NCI-H146 treated with DMSO at 0.1 percent for 48 hours (cell line): ENCODE data around the gene ADORA1.
A peak's percentile ranks its signal among the peaks of the same experiment; 100 is the strongest.

Experiments
- DNase-seq: peaks from one replicate; lab custom pipeline; 2025; ENCODE audit not compliant: unreplicated experiment; lab: John Stamatoyannopoulos, UW

The ADORA1 gene

DNA sequence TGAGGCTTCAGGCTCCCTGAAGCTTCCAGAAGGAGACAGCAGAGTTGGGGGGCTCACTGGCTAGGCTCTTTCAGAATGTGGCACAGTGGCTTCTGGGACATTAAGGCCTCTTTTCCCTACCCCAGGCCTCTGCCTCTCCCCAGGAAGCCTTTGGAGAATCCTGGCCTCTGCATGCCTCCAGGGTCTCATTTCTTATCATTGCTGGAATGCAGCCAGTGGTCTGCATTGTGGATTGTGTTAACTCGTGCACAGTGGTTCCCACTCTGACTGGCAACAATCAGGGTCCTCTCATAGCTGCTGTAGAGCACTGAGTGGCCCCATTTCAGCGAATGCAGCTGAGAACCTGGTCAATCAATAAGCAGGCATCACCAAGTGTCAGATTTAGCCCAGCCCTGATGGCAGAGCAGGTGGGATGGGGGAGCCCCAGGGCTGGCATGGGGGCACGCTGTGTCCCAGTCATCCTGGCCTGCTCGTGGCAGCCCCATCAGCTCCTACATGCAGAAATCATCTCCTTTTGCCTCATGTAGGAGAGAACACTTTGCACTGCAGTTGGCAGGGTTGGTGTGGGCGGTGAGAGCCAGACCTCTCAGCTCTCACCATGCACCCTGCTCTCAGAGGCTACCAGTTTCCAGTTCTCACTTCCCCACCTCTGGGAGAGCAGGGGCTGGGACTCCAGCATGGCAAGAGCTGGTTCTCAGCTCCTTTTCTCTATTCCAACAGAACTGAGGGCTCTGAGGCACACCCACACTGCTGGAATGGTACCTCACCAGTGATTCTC lies 13.4 kb downstream of the ADORA1 start:
- DNase-seq: no peak

DNA sequence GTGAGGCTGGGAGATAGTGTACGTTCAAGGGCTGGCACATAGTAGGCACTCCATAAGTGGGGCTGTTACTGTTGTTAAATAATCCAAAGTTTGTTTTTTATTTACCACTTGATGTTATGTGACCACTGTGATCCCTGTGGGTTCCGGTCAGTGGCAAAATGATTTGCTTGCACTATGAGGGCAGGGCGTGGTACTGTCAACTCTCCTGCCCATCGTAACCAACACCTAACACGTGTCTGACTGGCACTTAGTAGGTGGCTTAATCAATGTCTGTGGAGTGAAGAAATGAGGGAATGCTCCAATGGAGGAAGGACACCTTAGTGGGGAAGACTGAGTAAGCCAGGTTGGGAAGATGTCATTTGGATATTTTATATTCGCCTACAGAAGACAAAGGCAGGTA lies 14.6 kb downstream of the ADORA1 start:
- DNase-seq: no peak

DNA sequence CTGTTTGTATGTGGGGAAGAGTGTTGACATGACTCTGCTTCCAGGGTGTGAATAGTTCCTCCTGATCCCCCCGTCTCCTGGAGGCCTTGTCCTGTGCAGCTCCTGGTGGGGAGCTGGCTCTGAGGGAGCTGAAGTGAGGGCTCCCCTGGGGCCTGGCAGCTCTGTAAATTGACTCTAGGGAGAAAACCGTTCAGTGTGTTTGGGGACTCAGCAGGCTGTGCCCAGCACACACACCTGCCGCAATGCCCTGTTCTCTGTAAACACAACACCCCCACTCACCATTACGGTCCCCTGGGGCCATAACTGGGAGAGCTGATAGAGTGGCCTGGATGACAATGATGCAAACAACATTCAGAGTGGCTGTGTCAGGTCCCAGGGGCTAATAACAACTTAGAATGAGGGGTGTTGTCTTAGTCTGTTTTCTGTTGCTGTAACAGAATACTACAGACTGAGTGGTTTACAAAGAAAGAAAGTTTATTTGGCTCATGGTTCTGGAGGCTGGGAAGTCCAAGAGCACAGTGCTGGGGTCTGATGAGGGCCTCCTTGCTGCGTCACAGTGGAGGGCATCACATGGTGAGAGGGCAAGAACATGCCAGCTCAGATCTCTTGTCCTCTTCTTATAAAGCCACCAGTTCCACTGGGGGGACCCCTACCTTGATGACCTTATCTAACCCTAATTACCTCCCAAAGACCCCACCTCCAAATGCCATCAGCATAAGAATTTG lies 15.3 kb downstream of the ADORA1 start:
- DNase-seq: peak; percentile 91

DNA sequence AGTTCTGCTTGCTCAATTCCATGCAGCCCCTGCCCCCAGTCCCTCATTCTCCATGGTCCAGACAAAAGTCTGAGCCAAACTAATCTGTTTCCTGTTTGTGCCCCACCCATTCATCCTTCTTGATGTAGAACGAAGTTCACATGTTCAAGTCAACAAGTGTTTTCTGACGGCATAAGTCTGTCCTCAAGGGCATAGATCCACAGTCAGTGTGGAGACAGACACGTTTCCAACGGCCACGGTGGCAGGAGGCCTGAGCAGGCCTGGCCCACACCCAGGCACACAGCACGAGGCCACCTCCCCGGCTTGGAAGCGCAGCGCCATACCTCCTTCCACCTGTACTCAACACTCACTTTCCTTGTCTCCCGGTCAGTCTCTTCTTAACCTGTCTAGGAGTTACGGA lies 16.1 kb downstream of the ADORA1 start:
- no peak for DNase-seq

DNA sequence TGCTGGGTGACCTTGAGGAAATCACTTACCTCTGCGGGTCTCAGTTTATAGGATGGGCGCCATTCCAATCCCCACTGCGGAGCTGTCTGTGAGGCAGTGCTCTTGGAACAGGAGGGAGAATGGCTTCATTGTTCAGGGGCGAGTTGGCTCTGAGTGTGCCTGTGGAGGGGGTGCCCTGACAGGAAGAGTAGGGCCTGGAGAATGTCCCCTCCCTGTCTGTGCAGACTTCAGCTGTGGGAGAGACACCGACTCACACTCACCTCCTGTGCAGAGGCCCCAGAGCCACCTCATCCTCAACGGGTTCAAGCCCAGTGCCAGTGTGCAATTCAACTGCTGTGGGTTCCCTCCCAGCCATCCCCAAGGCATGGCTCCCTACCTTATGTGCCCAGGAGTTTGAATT lies 17.1 kb downstream of the ADORA1 start:
- DNase-seq: no peak

DNA sequence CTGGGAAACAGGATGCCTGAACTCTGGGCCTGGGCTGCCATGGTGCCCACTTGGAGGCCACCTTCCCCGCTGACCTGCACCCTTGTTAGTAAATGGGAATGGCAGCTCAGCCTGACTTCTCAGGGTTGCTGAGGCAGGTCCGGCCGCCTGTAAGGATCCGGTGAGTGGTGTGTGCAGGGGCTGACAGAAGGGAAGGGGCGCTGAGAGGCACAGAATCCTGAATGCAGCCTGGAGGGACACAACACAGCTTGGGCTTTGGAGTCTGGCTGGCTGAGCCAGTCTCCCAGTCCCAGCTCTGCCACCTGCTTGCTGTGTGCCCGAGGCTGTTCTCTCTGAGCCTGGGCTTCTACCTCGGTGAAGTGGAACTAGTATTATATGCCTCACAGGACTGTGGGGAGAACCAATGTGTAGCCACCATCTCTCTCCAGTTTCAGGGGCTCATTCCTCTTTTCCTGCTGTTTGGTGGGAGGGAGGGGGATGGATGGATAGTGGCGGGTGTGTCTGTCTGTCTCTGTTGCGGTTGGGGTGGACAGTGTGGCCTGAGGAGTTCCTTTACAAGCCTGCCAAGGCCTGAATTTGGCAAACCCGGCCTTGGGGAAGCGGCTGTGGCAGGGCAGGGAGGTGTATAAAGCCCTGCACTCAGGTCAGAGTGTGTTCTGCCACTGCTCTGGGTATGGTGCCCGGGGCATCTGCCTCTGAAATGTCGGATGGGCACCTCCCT lies 18.0 kb downstream of the ADORA1 start:
- no peak for DNase-seq

DNA sequence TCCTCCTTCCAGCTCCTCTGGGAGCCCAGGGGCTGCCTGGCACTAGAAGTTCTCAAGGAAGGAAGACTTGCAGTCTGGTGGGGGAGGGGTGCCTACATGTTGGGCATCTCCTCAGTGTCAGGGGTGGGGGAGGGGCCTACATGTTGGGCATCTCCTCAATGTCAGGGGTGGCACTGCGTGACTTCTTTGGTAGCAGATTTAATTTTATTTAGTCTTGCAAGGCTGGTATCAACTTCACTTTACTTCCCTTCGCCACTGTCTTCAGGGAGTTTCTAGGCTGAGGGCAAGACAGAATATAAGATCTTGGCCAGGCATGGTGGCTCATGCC lies 18.5 kb downstream of the ADORA1 start:
- no peak for DNase-seq

DNA sequence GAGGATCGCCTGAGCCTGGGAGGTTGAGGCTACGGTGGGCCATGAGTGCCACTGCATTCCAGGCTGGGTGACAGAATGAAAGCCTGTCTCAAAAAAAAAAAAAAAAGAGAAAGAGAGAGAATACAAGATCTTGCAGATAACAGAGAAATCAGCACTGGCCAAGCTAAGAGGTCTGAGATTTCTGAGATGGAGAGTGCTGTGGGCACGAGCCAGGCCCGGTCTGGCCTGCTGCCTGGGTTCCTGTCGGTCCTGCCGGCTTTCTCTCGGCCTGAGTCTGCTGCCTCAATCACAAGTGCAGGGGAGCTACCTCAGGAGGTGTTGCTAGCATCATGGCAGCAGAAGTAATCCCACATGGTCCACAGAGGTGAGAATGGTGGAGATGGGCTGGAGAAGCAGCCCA lies 19.0 kb downstream of the ADORA1 start:
- no peak for DNase-seq

DNA sequence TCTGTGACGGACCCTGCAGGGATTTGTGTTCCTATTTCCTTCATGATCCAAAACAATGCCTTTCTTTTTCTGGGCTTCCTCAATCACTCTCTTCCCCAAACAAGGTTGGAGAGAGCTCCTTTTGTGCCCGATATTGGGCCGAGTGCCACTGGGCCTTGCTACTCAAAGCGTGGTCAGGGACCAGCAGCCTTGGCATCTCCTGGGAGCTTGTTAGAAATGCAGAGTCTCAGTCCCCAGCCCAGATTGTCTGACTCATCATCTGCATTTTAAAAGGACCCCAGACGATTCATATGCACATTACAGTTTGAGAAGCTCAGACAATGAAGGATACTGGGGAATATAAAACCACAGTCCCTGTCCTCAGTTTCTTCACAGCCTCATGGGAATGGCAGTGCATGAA lies 19.9 kb downstream of the ADORA1 start:
- DNase-seq: no peak

DNA sequence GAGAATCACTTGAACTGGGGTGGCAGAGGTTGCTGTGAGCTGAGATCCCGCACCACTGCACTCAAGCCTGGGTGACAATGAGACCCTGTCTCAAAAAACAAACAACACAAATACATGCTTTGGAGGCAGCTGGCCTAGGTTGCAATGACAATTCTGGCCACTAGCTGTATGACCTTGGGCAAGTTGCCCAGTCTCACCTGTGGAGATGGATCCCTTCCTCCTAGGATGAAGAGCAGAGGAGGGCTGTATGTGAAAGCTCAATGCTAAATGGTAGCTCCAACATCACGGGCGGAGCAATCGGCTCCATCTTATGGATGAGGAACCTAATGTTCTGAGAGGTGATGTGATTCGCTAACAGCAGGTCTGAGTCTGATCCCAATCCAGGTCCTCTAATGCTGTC lies 20.6 kb downstream of the ADORA1 start:
- peak; percentile 18 for DNase-seq

DNA sequence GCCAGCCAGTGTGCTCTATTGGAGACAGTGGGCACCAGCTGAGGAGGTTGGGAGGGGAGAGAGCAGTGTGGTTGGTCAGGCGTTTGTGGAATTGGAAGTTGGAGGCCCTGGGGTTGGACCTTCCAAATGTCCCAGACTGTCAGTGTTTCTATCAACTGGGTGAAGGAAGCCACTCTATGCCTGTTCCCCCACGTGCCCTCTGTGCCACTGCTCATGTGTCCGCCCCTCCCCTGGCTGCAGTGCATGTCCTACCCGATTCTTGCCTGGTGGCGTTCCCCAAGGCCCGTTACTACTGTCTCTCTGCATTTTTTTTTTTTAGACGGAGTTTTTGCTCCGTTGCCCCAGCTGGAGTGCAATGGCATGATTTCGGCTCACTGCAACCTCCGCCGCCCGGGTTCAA lies 21.1 kb downstream of the ADORA1 start:
- DNase-seq: no peak

DNA sequence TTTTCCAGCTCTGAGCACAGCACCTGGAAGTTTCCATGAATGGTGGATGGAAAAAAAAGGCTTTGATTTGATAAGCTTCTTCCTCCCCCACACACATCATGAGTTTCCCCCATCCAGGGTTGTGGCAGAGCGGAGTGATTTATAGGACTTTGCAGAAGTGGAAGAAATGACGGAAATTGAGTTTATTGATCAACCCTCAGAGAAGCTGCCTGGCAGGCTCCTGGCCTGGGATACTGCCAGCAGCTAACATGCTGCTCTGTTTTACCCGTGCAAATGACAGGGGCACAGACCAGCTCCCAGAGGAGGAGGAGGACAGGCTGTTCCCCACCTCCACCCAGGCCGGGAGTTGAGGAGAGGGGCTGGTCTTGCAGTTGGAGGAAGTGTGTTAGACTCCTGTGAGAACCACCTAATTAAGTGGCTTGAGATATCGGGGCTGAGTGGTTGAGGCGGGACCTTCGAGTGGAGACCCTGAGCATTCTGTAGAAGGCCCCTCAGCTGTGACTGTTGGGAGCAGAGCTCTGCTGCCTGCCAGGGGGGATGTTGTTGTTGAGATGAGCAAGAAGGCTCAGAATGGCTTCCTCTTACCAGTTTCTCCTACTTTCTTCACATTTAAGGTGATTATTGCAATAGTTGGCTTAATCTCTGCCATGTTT lies 21.8 kb downstream of the ADORA1 start:
- DNase-seq: no peak

DNA sequence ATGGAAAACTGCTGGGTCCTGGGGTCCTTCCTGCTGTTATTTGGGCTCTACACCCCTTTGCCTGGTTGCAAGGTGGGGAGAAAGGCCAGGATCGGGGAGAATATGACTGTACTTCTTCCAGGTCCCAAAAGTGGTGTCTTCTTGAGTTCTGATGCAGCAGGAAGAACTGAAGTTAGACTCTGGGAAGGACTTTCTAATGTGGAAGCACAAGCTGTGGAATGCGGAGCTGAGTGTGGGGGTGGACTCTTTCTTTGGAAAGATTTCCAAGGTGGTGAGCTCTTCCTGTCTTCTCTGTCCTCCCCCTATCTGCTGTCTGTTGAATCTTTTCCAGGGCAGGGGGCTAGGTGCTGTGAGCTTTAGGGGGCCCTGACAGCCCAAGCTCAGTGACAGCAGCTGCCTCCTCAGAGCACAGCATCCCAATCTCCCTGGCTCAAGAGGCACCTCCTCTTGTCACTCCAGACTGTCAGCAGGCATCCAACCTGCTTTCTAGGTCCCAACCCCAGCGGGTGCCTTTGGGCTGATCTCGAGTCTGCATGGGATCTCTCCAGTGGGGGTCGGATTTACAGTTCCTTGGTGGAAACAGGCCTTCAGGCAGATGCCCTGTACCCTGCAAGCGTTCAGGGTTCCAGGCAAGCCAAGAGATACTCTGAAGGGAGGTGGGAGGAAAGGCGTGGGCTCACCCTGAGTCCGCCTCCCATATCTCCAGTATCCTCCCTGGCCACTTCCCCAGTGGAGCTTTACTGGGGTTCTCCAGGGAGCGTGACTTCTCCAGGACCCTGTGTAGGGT lies 23.2 kb downstream of the ADORA1 start:
- DNase-seq: no peak

DNA sequence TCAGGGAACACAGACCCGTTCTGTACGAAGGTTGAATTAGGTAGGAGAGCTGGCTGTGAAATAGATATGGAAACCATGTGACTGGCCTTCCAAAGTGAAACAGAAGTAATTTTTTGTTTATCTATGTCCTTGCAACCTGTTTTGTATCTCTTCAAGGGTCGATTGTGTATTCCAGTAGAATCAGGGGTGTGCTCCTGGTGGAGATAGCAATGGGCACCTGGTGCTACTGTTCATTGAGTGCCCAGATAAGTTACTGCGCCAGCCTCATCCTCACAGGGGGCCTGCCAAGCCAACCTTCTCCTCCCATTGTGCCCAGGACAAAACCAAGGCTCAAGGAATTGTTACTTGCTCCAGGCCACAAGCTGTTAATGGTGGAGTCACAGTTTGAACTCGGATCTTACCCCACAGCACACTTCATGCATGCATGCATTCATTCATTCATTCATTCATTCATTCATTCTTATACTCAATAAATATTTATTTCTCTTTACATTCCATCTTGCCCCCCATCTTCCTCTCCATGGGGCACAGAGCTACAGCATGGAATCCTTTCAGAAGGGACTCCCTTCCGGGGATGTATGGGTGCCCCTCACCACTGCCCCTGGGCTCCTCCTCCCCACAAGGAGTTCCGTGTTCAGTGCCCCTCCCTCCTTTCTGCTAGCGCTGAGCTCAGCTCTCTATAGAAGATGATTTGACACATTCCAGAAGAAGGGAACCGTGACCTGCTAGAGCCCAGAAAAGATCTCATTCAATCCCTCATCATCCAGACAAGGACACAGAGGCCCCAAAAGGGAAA lies 24.0 kb downstream of the ADORA1 start:
- DNase-seq: no peak

DNA sequence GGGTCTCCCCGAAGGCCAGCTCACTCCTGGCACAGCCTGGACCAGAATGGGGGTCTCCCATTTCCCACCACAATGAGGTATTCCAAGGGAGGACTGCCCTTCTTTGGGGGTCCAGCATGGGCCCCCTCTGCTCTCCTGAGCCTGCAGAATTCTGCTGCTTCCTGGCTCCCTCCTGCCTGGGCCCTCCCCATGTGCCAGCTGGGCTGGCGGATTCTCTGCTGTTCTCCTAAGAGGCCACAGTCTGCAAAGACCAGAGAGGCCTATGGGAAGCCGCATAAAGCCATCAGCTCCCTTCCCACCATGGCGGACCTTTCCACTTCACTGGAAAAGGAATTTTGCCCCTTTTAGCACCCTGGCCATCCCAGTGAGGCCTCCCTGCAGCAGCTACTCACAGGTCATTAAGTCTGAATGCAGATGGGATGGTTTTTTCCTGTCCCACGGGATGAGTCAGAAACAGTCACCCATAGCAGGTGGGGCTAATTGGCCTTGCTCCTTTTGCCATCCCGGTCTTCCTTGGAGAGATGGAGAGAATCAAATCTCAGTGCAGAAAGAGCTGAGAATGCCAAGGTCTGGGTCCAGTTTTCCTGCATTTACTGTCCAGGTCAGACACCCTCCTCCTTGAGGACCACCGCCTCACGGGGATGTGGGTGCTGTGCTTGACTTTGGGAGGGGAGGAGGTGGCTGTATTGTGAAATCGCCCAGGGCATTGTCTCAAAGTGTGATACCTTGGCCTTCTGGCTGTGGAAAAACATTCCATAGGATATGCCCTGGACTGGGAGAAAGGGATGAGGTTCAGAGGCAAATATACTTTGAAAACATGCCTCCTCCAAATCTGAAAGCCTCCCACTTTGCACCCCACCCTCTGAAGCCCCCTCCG lies 24.9 kb downstream of the ADORA1 start:
- peak; percentile 26 for DNase-seq

DNA sequence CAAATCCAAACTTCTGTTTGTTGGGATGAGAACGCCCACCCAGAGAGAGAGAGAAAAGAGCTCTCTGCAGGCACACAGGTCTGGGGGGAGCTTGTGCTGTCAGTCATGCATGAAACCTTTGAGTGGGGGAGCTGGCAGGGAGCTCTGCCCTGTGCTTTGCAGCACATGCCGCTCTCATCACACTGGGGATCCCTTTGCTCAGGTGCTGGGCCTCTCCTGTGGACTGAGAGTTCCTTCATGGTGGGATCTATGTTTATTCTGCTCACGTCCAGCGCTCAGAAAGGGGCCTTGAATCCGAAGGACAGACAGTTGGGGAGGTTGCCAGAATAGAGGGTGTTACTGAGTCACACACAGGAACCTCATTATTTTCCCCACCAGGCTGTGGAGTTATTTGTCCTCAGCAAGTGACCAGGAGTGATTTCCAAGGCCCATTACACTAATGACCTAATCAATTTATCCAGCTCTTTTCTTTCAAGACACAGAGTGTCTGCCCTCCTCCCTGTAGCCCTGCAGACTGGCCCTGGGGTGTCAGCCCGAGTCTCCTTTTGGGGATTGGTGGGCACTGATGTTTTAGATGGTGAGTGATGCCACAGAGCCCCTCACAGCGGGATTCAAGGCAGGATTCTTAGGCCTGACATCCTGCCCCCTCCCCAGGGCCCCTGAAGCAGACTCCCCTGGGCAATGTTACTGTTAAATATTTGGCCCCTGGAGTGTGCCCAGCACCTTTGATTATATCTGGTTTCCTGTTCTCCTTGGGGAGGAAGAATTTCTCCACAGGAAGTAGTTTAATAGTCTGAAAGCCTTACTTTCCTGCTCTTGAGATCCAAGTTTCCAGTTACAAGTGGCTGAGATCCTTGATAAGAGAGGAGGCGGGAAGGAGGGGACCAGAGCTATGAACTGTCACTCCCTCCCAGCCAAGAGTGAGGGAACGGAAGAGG lies 25.8 kb downstream of the ADORA1 start:
- DNase-seq: no peak

DNA sequence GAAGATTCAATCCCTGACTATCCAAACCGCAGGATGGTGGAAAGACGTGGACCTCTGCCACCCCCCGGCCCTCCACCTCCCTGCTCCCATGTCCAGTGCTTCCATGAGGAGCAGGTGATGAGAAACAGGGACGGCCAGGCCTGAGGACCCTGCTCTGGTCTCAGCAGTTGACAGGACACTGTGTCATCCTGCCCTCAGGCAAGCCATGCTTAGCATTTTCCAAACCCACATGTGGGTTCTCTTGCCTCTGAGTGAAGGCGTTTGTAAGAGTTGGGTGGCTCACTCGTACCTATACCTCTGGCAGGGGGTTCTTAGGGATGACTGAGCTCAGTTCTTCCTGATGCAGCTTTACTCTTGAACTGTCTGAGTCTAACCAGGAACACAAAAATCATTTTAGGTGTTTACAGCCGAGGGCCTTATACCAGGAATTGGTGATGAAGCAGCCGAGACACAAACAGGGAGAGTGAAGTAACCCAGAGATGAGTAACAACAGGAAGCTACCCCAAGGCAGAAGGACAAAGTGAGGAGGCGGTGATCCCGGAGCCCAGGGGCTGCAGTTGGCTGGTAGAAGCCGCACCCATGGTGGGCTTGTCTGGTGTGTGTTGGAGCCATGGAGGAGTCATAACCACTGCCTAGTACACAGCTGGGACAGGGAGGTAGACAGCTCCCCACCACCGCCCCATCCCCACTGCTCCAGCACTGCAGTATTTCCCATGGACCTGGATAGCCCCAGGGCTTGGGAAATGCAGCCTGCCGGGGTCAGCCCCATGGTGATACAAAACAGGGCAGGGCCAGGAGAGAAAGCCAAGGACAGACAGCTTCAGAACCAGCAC lies 26.7 kb downstream of the ADORA1 start:
- DNase-seq: no peak
